ENCODE data around the gene L2HGDH. TPM values are rescaled to one million over a fixed set of nuclear protein-coding genes. Genes with fewer than 3 reads are reported as not detected.

Gene L2HGDH
- total and polyA plus RNA-seq, 10 of the 15 experiments (the other 5 are each of a cell fraction or from before 2014, with no cell fraction given), result 2.6 to 18.3 (median 13.5) TPM

DNA sequence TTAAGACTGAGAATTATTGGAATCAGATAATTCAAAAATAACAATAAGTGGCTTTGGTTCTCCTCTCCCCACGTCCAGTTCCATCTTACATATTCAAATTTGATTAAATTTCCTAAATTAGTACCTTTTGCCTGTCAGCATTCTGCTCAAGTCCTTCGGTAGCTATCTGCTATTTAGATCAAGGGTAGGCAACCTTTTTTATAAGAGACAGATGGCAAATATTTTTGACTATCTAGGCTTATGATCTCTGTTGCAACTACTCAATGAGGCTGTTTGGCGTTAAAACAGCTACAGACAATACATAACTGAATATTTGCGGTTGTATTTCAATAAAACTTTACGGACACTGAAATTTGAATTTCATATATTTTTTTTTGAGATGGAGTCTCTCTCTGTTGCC, 21.7 kb downstream of the L2HGDH start:
- BruUV-seq (replicated peaks), result no TSS peak
- no peak overlapping the region for H2AFZ ChIP-seq (ENCODE audit: control insufficient read depth, low read depth, low read length)
- H3K36me3 ChIP-seq (ENCODE audit: control insufficient read depth in 2 of 2, insufficient read depth in 2 of 2, low read length in 1 of 2), result peaks cover 0 to 1% of the 10 kb centered on the region in 2 experiments; a peak in 2 of 4 replicates
- no peak overlapping the region for H3K4me2 ChIP-seq (ENCODE audit: control insufficient read depth, insufficient read depth)
- ChIA-PET POLR2A (interaction anchor here (0.6 kb wide), 2 partner anchors 449 to 613 kb away, joined by 3 read pairs; no protein-coding TSS in a partner anchor), RAD21 (ENCODE audit: unreplicated experiment) (no interaction called here), SMC1A (ENCODE audit: uncharacterized antibody, unreplicated experiment) (interaction anchor here (0.9 kb wide), 1 partner anchor 83 kb away, joined by 3 read pairs; no protein-coding TSS in a partner anchor), CTCF (no interaction called here)
- H3K79me2 ChIP-seq (ENCODE audit: control insufficient read depth, insufficient read depth, low read length), result no peaks in the 10 kb centered on the region
- H3K4me1 ChIP-seq (ENCODE audit: control insufficient read depth, insufficient read depth, low read length), result no peaks in the 10 kb centered on the region
- ATAC-seq, result no peak
- 88% methylated on average over 5 of the region's 5 CpGs for WGBS (ENCODE audit: insufficient coverage, insufficient replicate concordance, low lambda C conversion rate, missing lambda C conversion rate)
- H3K4me3 ChIP-seq, result no peak overlapping the region
- H3K9me3 ChIP-seq (replicated peaks; ENCODE audit: control insufficient read depth, insufficient read depth, low read length), result no peaks in the 10 kb centered on the region
- no peak overlapping the region for H3K9ac ChIP-seq (ENCODE audit: control insufficient read depth, insufficient read depth, low read length)
- no peak overlapping the region for H3K27ac ChIP-seq (ENCODE audit: control insufficient read depth, insufficient read depth)
- H3K27me3 ChIP-seq (replicated peaks in 1 of 2; ENCODE audit: control insufficient read depth in 2 of 2, insufficient read depth in 2 of 2, low read length in 1 of 2), result no peaks in the 10 kb centered on the region
- intact Hi-C loops (cut with micrococcal nuclease; ENCODE audit: unreplicated experiment), result no loop called here
- FAIRE-seq, result no peak
- H4K20me1 ChIP-seq (ENCODE audit: control insufficient read depth, insufficient read depth), result no peaks in the 10 kb centered on the region
- no peak for DNase-seq (ENCODE audit: low read depth, low spot score)
- in situ Hi-C loops (cut with MboI), result no loop called here
- TF ChIP-seq MYB (IDR thresholded peaks at IDR 0.05; ENCODE audit: borderline replicate concordance, low read depth, low read length) (no peak), TARDBP (IDR thresholded peaks at IDR 0.05; ENCODE audit: borderline replicate concordance) (no peak), CHD2 (IDR thresholded peaks at IDR 0.05; ENCODE audit: borderline replicate concordance, low read depth, low read length) (no peak), STAT3 (IDR thresholded peaks at IDR 0.05; ENCODE audit: low read depth, low read length) (no peak), SIX5 (IDR thresholded peaks at IDR 0.05; ENCODE audit: low read depth, low read length, severe bottlenecking) (no peak), POLR2AphosphoS5 (IDR thresholded peaks at IDR 0.05; ENCODE audit: low read length) (no peak), RELA (IDR thresholded peaks at IDR 0.05; ENCODE audit: borderline replicate concordance, partially characterized antibody) (no peak)
- TF ChIP-seq, protein P1, sequence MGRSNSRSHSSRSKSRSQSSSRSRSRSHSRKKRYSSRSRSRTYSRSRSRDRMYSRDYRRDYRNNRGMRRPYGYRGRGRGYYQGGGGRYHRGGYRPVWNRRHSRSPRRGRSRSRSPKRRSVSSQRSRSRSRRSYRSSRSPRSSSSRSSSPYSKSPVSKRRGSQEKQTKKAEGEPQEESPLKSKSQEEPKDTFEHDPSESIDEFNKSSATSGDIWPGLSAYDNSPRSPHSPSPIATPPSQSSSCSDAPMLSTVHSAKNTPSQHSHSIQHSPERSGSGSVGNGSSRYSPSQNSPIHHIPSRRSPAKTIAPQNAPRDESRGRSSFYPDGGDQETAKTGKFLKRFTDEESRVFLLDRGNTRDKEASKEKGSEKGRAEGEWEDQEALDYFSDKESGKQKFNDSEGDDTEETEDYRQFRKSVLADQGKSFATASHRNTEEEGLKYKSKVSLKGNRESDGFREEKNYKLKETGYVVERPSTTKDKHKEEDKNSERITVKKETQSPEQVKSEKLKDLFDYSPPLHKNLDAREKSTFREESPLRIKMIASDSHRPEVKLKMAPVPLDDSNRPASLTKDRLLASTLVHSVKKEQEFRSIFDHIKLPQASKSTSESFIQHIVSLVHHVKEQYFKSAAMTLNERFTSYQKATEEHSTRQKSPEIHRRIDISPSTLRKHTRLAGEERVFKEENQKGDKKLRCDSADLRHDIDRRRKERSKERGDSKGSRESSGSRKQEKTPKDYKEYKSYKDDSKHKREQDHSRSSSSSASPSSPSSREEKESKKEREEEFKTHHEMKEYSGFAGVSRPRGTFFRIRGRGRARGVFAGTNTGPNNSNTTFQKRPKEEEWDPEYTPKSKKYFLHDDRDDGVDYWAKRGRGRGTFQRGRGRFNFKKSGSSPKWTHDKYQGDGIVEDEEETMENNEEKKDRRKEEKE (IDR thresholded peaks at IDR 0.05), result no peak
- TF ChIP-seq, protein P2, sequence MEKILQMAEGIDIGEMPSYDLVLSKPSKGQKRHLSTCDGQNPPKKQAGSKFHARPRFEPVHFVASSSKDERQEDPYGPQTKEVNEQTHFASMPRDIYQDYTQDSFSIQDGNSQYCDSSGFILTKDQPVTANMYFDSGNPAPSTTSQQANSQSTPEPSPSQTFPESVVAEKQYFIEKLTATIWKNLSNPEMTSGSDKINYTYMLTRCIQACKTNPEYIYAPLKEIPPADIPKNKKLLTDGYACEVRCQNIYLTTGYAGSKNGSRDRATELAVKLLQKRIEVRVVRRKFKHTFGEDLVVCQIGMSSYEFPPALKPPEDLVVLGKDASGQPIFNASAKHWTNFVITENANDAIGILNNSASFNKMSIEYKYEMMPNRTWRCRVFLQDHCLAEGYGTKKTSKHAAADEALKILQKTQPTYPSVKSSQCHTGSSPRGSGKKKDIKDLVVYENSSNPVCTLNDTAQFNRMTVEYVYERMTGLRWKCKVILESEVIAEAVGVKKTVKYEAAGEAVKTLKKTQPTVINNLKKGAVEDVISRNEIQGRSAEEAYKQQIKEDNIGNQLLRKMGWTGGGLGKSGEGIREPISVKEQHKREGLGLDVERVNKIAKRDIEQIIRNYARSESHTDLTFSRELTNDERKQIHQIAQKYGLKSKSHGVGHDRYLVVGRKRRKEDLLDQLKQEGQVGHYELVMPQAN (conservative IDR thresholded peaks at IDR 0.05), result no peak
- TF ChIP-seq, protein P3, sequence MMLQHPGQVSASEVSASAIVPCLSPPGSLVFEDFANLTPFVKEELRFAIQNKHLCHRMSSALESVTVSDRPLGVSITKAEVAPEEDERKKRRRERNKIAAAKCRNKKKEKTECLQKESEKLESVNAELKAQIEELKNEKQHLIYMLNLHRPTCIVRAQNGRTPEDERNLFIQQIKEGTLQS (IDR thresholded peaks at IDR 0.05; ENCODE audit: borderline replicate concordance, extremely low read depth, low read depth, low read length), result no peak
